GM18907 (cell line): ENCODE data around the gene H1-8.

ENCODE experiments used
- ATAC-seq: cut with Tn5 transposase; IDR thresholded peaks from one replicate; pipeline ENCODE4 v1.9.1; 2021; ENCODE audit warnings: mild to moderate bottlenecking, moderate library complexity; ENCODE audit not compliant: unreplicated experiment

H1-8 gene

DNA sequence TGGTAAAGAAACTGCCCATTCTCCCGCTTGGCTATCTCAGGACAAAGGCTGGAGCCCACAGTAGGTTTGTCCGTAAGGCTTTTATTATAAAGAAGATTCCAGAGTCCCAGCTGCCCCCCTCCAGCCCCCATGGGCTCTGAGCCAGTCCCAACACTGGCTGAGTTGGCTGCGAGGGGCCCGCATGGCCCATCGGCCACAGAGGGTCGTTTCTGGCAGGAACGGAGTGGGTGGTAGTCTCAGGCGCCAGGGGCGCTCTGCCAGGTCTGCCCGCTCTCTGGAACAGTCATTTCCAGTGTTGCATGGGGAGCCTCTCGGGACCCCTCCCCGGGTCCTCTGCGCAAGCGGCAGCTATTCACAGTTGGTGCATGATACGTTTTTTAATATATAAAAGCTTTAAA lies 12.2 kb downstream of the H1-8 start:
- no peak for ATAC-seq

- no peak for ATAC-seq
These were observed 12.8 kb downstream of the H1-8 start for GRCh38 chr3:129555616-129556357.

DNA sequence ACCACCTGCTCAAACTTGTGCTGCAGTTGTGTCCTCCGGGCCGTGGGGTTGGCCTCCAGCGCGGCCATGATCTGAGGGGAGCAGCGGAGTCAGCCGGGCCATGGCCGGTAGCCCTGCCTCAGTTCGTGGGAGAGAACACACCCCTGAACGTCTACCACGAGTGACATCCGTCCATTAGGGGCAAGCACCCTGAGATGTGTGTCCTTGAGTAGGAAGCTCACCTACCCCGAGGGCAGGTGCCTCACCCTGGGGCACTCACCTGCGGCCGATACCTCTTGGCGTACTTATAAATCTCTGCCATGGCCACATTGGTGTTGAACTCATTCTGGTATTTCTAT lies 13.4 kb downstream of the H1-8 start:
- ATAC-seq, result no peak

DNA sequence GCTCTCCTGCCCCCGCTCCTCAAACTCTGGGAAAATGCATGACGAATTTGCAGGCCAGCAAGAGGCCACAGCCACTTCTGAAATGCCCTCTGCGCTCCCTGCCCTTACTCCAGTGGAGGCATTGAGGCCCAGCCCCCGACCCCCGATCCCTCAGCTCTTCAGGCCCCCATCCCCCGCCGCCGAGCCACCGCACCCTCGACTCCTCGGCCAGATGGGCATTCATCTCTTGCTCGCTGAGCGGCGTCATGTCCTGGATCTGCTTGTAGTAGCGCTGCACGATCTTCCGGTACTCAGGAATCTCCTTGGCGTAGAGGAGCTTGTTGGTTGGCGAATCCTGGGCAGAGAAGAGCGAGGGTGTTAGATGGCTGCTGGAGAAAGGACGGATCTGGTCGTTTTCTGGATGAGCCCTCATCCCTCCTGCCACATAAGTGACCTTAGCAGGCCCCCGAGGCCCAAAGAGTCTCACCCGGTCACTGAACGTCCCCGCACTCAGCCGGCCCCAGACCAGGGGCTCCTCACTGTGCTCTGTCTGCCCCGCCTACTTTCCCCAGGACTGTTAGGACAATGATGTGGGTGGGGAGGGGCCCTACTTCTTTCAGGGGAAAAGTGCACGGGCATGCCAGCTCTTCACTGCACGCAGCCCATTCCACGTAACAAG lies 14.0 kb downstream of the H1-8 start:
- ATAC-seq, result no peak

DNA sequence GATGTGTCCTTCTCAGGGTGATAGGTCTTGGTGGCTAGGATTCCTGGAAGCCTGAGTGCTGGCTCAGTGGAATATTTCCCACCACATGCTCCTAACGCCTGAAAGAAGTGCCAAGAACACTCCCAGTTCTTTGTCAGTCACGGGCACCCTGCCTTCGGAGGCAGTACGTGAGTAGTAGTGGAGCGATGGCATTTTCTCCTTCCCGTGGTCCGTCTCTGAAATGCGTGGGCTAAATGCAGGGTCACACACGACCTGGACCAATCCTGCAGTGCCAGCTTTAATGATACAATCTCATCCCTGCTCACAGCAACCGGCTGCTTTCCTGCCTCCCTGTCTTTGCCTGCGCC lies 14.5 kb downstream of the H1-8 start:
- no peak for ATAC-seq

GRCh38 chr3:129558081-129558771 lies 15.3 kb downstream of the H1-8 start:
- ATAC-seq, result no peak

- no peak for ATAC-seq
These were observed 16.0 kb downstream of the H1-8 start for GRCh38 chr3:129558772-129559564.

GRCh38 chr3:129559565-129560079 lies 16.6 kb downstream of the H1-8 start:
- no peak for ATAC-seq

DNA sequence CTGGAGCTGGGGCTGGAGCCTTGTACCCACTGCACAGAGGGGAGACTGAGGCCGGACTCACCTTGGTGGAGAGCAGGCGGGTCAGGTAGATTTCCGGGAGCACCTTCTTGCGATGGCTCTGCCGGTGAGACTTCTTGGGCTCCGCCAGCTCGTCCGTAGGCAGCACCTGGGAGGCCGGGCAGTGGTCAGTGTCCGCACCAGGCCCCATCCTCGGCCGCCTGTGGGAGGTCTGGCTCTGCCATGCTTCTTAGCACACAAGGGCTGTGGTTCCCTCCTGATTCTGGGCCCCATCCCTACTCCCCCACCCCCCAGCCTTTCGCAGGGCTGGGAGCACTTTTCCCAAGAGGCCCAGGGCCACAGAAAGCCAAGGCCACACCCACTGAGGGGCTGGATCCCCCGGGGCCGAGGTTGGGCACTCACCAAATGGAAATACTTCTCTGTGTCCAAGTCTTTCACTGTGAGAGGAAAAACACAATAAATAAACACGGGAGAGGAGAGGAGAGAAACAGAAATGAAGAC lies 17.4 kb downstream of the H1-8 start:
- no peak for ATAC-seq

GRCh38 chr3:129560911-129561594 lies 18.1 kb downstream of the H1-8 start:
- no peak for ATAC-seq

DNA sequence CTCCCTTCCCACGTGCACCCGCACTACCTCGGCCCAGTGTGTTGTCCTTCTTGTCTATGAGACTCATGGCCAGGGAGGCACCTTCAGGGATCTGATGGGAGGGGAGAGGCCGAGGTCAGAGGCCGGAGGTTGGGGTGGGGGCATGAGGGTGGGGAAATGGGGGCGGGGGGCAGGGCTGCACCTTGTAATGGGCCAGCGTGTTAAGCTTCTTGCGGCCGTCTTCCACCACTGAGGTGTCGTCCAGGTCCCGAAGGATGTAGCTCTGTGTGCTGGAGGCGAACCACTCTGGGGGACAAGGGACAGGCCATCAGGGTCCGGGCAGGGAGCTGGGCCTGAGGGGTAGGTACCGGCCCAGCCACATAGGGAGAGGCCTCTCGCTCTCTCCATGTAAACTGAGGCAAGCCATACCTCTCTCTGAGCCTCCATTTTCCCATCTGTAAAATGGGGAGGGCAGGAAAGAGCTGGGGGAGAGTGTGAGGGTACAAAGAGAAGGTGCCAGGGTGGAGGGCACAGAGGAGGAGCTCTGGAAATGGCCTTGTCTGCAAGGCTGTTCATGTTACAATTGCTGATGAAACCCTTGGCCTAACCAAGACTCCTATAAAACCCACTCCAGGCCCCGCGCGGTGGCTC lies 18.8 kb downstream of the H1-8 start:
- no peak for ATAC-seq

GRCh38 chr3:129562803-129563202 lies 19.8 kb downstream of the H1-8 start:
- no peak for ATAC-seq

- no peak for ATAC-seq
These were observed 20.4 kb downstream of the H1-8 start for GRCh38 chr3:129563332-129563731.

- ATAC-seq, result no peak
These were observed 21.0 kb downstream of the H1-8 start for GRCh38 chr3:129563850-129564535.

- no peak for ATAC-seq
These were observed 22.1 kb downstream of the H1-8 start for GRCh38 chr3:129564981-129565644.

GRCh38 chr3:129565902-129566301 lies 22.9 kb downstream of the H1-8 start:
- ATAC-seq, result no peak

- ATAC-seq, result no peak
These were observed 24.3 kb downstream of the H1-8 start for GRCh38 chr3:129567176-129567705.

DNA sequence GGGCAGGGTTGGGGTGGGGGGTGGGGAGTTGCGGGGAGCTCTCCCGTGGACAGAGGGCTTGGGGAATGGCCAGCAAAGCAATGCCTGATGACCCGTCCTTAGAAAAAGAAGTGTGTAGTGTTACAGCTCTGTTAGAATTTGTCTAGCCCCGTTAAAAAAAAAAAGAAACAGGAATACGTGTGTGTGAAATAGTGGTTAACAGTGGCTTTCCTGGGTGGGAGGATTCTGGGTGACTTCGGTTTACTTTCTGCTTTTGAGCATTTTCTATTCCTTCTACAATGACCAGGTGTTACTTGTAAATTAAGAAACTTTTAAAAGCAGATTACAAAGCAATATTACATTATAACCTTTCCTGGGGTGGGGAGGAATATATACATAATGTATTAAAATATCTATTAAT lies 25.0 kb downstream of the H1-8 start:
- no peak for ATAC-seq

GRCh38 chr3:129569856-129570255 lies 26.9 kb downstream of the H1-8 start:
- ATAC-seq, result no peak
